HEK293 (cell line): ENCODE measurements around the gene C2orf69.

Source experiments
- CTCF ChIA-PET: fragments of 350-600 bp; formaldehyde crosslinking; extraction: SDS; loops from one replicate; lab custom pipeline; 2021; ENCODE audit warnings: antibody characterized with exemption; lab: Yijun Ruan, JAX
- POLR2A ChIA-PET: fragments of 300-600 bp; formaldehyde crosslinking; extraction: SDS; loops from one replicate; lab custom pipeline; 2020; ENCODE audit warnings: antibody characterized with exemption, inconsistent platforms; lab: Yijun Ruan, JAX
- H3K27ac ChIP-seq: fragments of 200-500 bp; sonication (Bioruptor generic); 2 replicates; pipeline ENCODE4 v1.5.1; 2014; ENCODE audit warnings: low read depth, low read length, control low read depth, inconsistent platforms; ENCODE audit errors: extremely low read depth
- H3K36me3 ChIP-seq, 2 experiments: fragments of 200-500 bp in 1 of 2; sonication (Bioruptor generic) in 1 of 2; 1 replicate in 1 of 2; 2 replicates in 1 of 2; pipeline ENCODE4 v1.5.1; 2014 to 2017; ENCODE audit warnings: inconsistent platforms in 2 of 2, low read length in 2 of 2; ENCODE audit not compliant: control insufficient read depth in 2 of 2, insufficient read depth in 1 of 2
- H3K4me1 ChIP-seq: fragments of 200-500 bp; sonication (Bioruptor generic); 2 replicates; pipeline ENCODE4 v1.5.1; 2014; ENCODE audit warnings: mild to moderate bottlenecking, low read length, inconsistent platforms; ENCODE audit not compliant: control insufficient read depth, insufficient read depth
- H3K4me3 ChIP-seq: 2 replicates; pipeline ENCODE4 v1.5.1; 2011; ENCODE audit warnings: low read depth, mild to moderate bottlenecking, control low read depth, low read length, moderate library complexity
- H3K9me3 ChIP-seq: fragments of 200-500 bp; sonication (Bioruptor generic); 2 replicates; pipeline ENCODE4 v1.5.1; 2014; ENCODE audit warnings: low read depth, low read length, inconsistent platforms; ENCODE audit not compliant: control insufficient read depth, insufficient read depth
- GFI1B ChIP-seq: fragments of 450-650 bp; formaldehyde crosslinking; IDR thresholded peaks from 2 replicates; pipeline ENCODE4 v1.5.1; 2016; ENCODE audit warnings: missing biosample characterization, missing genetic modification characterization
- MZF1 ChIP-seq: fragments of 450-650 bp; formaldehyde crosslinking; IDR thresholded peaks from 2 replicates; pipeline ENCODE4 v1.5.1; 2017; ENCODE audit warnings: missing biosample characterization, missing genetic modification characterization, borderline replicate concordance
- ZFHX2 ChIP-seq: fragments of 450-650 bp; formaldehyde crosslinking; conservative IDR thresholded peaks from 2 replicates; pipeline ENCODE4 v1.5.1; 2016; ENCODE audit warnings: missing biosample characterization, missing genetic modification characterization
- ZIC2 ChIP-seq: fragments of 450-650 bp; formaldehyde crosslinking; IDR thresholded peaks from 2 replicates; pipeline ENCODE4 v1.5.1; 2016; ENCODE audit warnings: missing biosample characterization, missing genetic modification characterization
- ZNF221 ChIP-seq: fragments of 450-650 bp; formaldehyde crosslinking; IDR thresholded peaks from 2 replicates; pipeline ENCODE4 v1.5.1; 2017; ENCODE audit warnings: missing biosample characterization, missing genetic modification characterization, borderline replicate concordance
- ZNF341 ChIP-seq: fragments of 450-650 bp; formaldehyde crosslinking; IDR thresholded peaks from 2 replicates; pipeline ENCODE4; 2016; ENCODE audit warnings: low read depth, missing biosample characterization, missing genetic modification characterization
- ZNF423 ChIP-seq: fragments of 450-650 bp; formaldehyde crosslinking; IDR thresholded peaks from 2 replicates; pipeline ENCODE4 v1.5.1; 2016; ENCODE audit warnings: missing biosample characterization, missing genetic modification characterization
- ZNF514 ChIP-seq: fragments of 450-650 bp; formaldehyde crosslinking; IDR thresholded peaks from 2 replicates; pipeline ENCODE4 v1.5.1; 2016; ENCODE audit warnings: missing biosample characterization, missing genetic modification characterization
- ZNF521 ChIP-seq: fragments of 450-650 bp; formaldehyde crosslinking; IDR thresholded peaks from 2 replicates; pipeline ENCODE4 v1.5.1; 2017; ENCODE audit warnings: missing biosample characterization, mild to moderate bottlenecking, missing genetic modification characterization
- ZNF544 ChIP-seq: fragments of 450-650 bp; formaldehyde crosslinking; IDR thresholded peaks from 2 replicates; pipeline ENCODE4 v1.5.0; 2017; ENCODE audit warnings: missing biosample characterization, missing genetic modification characterization
- ZNF654 ChIP-seq: fragments of 450-650 bp; formaldehyde crosslinking; IDR thresholded peaks from 2 replicates; pipeline ENCODE4 v1.5.1; 2016; ENCODE audit warnings: low read depth, missing biosample characterization, missing genetic modification characterization
- ZNF664 ChIP-seq: fragments of 450-650 bp; formaldehyde crosslinking; IDR thresholded peaks from 2 replicates; pipeline ENCODE4 v1.5.1; 2016; ENCODE audit warnings: missing biosample characterization, missing genetic modification characterization
- ZNF785 ChIP-seq: fragments of 450-650 bp; formaldehyde crosslinking; IDR thresholded peaks from 2 replicates; pipeline ENCODE4 v1.5.1; 2016; ENCODE audit warnings: missing biosample characterization, missing genetic modification characterization
- TF ChIP-seq, protein P1 (sequence below): fragments of 450-650 bp; formaldehyde crosslinking; IDR thresholded peaks from 2 replicates; pipeline ENCODE4 v1.5.1; 2016; ENCODE audit warnings: missing biosample characterization, missing genetic modification characterization
- TF ChIP-seq, protein P2 (sequence below): fragments of 450-650 bp; formaldehyde crosslinking; IDR thresholded peaks from 2 replicates; pipeline ENCODE4 v1.5.1; 2016; ENCODE audit warnings: missing biosample characterization, missing genetic modification characterization
- TF ChIP-seq, protein P3 (sequence below): fragments of 450-650 bp; formaldehyde crosslinking; IDR thresholded peaks from 2 replicates; pipeline ENCODE4 v1.5.1; 2016; ENCODE audit warnings: missing biosample characterization, missing genetic modification characterization, low read depth
- TF ChIP-seq, protein P4 (sequence below): fragments of 450-650 bp; formaldehyde crosslinking; IDR thresholded peaks from 2 replicates; pipeline ENCODE4 v1.5.1; 2016; ENCODE audit warnings: missing biosample characterization, missing genetic modification characterization
- TF ChIP-seq, protein P5 (sequence below): fragments of 450-650 bp; formaldehyde crosslinking; IDR thresholded peaks from 2 replicates; pipeline ENCODE4 v1.5.1; 2016; ENCODE audit warnings: missing biosample characterization, missing genetic modification characterization

C2orf69 gene

DNA sequence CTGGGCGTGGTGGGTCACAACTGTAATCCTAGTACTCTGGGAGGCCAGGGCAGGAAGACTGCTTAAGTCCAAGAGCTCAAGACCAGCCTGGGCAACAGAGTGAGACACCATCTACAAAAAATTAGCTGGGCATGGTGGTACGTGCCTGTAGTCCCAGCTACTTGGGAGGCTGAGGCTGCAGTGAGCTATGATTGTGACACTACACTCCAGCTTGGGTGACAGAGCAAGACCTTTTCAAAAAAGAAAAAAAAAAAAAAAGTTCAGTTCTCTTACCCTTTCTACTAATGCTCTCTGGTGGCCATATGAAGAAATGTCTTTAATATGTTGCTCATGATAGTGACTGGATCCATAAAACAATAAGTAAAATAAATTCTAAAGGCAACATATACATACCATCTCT is 29.3 kb downstream of the C2orf69 start:
- Histone ChIP-seq H3K27ac (no peak overlapping the region), H3K36me3 (peaks cover 25 to 55% of the 10 kb centered on the region in 2 experiments), H3K4me1 (no peaks in the 10 kb centered on the region), H3K9me3 (no peaks in the 10 kb centered on the region), H3K4me3 (no peak overlapping the region)
- ChIA-PET POLR2A (no interaction called here), CTCF (interaction anchor here (0.6 to 1.6 kb wide), 16 partner anchors 11 to 521 kb away, joined by 3 to 11 read pairs (median 3); no protein-coding TSS in a partner anchor)
- no peak for TF ChIP-seq ZNF423 (tag by site-specific recombination)
- no peak for TF ChIP-seq MZF1 (tag by site-specific recombination)
- no peak for TF ChIP-seq ZIC2
- no peak for TF ChIP-seq ZFHX2 (tag by site-specific recombination)
- no peak for TF ChIP-seq ZNF221 (tag by site-specific recombination)
- TF ChIP-seq ZNF654 (tag by site-specific recombination), result peak; percentile 64
- no peak for TF ChIP-seq ZNF521 (tag by site-specific recombination)
- no peak for TF ChIP-seq ZNF514
- TF ChIP-seq, protein P1, sequence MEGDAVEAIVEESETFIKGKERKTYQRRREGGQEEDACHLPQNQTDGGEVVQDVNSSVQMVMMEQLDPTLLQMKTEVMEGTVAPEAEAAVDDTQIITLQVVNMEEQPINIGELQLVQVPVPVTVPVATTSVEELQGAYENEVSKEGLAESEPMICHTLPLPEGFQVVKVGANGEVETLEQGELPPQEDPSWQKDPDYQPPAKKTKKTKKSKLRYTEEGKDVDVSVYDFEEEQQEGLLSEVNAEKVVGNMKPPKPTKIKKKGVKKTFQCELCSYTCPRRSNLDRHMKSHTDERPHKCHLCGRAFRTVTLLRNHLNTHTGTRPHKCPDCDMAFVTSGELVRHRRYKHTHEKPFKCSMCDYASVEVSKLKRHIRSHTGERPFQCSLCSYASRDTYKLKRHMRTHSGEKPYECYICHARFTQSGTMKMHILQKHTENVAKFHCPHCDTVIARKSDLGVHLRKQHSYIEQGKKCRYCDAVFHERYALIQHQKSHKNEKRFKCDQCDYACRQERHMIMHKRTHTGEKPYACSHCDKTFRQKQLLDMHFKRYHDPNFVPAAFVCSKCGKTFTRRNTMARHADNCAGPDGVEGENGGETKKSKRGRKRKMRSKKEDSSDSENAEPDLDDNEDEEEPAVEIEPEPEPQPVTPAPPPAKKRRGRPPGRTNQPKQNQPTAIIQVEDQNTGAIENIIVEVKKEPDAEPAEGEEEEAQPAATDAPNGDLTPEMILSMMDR, result peak; percentile 58
- TF ChIP-seq, protein P2, sequence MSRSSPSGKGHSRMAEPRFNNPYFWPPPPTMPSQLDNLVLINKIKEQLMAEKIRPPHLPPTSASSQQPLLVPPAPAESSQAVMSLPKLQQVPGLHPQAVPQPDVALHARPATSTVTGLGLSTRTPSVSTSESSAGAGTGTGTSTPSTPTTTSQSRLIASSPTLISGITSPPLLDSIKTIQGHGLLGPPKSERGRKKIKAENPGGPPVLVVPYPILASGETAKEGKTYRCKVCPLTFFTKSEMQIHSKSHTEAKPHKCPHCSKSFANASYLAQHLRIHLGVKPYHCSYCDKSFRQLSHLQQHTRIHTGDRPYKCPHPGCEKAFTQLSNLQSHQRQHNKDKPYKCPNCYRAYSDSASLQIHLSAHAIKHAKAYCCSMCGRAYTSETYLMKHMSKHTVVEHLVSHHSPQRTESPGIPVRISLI (tag by site-specific recombination), result peak; percentile 74; the same call in 1 of the 2 replicates
- TF ChIP-seq, protein P3, sequence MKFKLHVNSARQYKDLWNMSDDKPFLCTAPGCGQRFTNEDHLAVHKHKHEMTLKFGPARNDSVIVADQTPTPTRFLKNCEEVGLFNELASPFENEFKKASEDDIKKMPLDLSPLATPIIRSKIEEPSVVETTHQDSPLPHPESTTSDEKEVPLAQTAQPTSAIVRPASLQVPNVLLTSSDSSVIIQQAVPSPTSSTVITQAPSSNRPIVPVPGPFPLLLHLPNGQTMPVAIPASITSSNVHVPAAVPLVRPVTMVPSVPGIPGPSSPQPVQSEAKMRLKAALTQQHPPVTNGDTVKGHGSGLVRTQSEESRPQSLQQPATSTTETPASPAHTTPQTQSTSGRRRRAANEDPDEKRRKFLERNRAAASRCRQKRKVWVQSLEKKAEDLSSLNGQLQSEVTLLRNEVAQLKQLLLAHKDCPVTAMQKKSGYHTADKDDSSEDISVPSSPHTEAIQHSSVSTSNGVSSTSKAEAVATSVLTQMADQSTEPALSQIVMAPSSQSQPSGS, result no peak
- TF ChIP-seq, protein P4, sequence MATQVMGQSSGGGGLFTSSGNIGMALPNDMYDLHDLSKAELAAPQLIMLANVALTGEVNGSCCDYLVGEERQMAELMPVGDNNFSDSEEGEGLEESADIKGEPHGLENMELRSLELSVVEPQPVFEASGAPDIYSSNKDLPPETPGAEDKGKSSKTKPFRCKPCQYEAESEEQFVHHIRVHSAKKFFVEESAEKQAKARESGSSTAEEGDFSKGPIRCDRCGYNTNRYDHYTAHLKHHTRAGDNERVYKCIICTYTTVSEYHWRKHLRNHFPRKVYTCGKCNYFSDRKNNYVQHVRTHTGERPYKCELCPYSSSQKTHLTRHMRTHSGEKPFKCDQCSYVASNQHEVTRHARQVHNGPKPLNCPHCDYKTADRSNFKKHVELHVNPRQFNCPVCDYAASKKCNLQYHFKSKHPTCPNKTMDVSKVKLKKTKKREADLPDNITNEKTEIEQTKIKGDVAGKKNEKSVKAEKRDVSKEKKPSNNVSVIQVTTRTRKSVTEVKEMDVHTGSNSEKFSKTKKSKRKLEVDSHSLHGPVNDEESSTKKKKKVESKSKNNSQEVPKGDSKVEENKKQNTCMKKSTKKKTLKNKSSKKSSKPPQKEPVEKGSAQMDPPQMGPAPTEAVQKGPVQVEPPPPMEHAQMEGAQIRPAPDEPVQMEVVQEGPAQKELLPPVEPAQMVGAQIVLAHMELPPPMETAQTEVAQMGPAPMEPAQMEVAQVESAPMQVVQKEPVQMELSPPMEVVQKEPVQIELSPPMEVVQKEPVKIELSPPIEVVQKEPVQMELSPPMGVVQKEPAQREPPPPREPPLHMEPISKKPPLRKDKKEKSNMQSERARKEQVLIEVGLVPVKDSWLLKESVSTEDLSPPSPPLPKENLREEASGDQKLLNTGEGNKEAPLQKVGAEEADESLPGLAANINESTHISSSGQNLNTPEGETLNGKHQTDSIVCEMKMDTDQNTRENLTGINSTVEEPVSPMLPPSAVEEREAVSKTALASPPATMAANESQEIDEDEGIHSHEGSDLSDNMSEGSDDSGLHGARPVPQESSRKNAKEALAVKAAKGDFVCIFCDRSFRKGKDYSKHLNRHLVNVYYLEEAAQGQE (tag by site-specific recombination), result no peak
- TF ChIP-seq ZNF785 (tag by site-specific recombination), result no peak
- TF ChIP-seq, protein P5, sequence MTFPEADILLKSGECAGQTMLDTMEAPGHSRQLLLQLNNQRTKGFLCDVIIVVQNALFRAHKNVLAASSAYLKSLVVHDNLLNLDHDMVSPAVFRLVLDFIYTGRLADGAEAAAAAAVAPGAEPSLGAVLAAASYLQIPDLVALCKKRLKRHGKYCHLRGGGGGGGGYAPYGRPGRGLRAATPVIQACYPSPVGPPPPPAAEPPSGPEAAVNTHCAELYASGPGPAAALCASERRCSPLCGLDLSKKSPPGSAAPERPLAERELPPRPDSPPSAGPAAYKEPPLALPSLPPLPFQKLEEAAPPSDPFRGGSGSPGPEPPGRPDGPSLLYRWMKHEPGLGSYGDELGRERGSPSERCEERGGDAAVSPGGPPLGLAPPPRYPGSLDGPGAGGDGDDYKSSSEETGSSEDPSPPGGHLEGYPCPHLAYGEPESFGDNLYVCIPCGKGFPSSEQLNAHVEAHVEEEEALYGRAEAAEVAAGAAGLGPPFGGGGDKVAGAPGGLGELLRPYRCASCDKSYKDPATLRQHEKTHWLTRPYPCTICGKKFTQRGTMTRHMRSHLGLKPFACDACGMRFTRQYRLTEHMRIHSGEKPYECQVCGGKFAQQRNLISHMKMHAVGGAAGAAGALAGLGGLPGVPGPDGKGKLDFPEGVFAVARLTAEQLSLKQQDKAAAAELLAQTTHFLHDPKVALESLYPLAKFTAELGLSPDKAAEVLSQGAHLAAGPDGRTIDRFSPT, result no peak
- no peak for TF ChIP-seq ZNF544 (tag by site-specific recombination)
- TF ChIP-seq GFI1B (tag by site-specific recombination), result no peak
- no peak for TF ChIP-seq ZNF341 (tag by site-specific recombination)
- TF ChIP-seq ZNF664 (tag by site-specific recombination), result no peak
